ENCODE measurements around the gene SHF.
"Not testable (repeated sequence)": the region's sequence is repeated elsewhere in the genome, so short reads cannot be mapped to it uniquely, and the experiment has no call there.

SHF gene

GRCh38 chr15:45143946-45144345, 43.8 kb downstream of the SHF start:
- DNase-seq = no peak

GRCh38 chr15:45143056-45143455, 44.7 kb downstream of the SHF start:
- no peak for DNase-seq

GRCh38 chr15:45141386-45141785, 46.4 kb downstream of the SHF start:
- DNase-seq = no peak

- no peak for DNase-seq
Measured at GRCh38 chr15:45140557-45141250, 47.1 kb downstream of the SHF start.

- no peak for DNase-seq
Measured at GRCh38 chr15:45139770-45140169, 48.0 kb downstream of the SHF start.

- no peak for DNase-seq
Measured at GRCh38 chr15:45138814-45139765, 48.7 kb downstream of the SHF start.

- DNase-seq = no peak
Measured at GRCh38 chr15:45137703-45138102, 50.1 kb downstream of the SHF start.

GRCh38 chr15:45136378-45136764, 51.4 kb downstream of the SHF start:
- DNase-seq = no peak

GRCh38 chr15:45135705-45136377, 51.9 kb downstream of the SHF start:
- not testable (repeated sequence) for DNase-seq

GRCh38 chr15:45134682-45135604, 52.8 kb downstream of the SHF start:
- no peak for DNase-seq

- no peak for DNase-seq
Measured at GRCh38 chr15:45134046-45134445, 53.7 kb downstream of the SHF start.

- DNase-seq = no peak
Measured at GRCh38 chr15:45133561-45133920, 54.2 kb downstream of the SHF start.

GRCh38 chr15:45132844-45133560, 54.8 kb downstream of the SHF start:
- DNase-seq = no peak

GRCh38 chr15:45131510-45131909, 56.3 kb downstream of the SHF start:
- no peak for DNase-seq

GRCh38 chr15:45130291-45131000, 57.3 kb downstream of the SHF start:
- no peak for DNase-seq

GRCh38 chr15:45129651-45130129, 58.1 kb downstream of the SHF start, which contains the start of the genes DUOX1 and DUOXA1:
TSS of gene DUOX1 (plus strand) at chr15:45129994. CDS start at chr15:45131967, 1,973 bp downstream.
TSS of gene DUOXA1 (minus strand) at chr15:45129879. CDS start at chr15:45123014, 6,865 bp downstream.
- no peak for DNase-seq

GRCh38 chr15:45128971-45129639, 58.7 kb downstream of the SHF start:
- DNase-seq = no peak

GRCh38 chr15:45126535-45127158, 61.1 kb downstream of the SHF start:
- DNase-seq = peak; percentile 11

- no peak for DNase-seq
Measured at GRCh38 chr15:45123397-45123796, 64.4 kb downstream of the SHF start.

- DNase-seq = no peak
Measured at GRCh38 chr15:45122719-45123118, 65.0 kb downstream of the SHF start.
